OCI-LY3 (cell line): ENCODE results near the gene CACNA2D3.

ENCODE experiments used
- CTCF ChIP-seq: fragments of 200-600, 300-600 bp; sonication (generic); IDR thresholded peaks from 2 replicates; pipeline ENCODE4 v1.5.1; 2014; ENCODE audit warnings: antibody characterized with exemption, low read length, low read depth
- EZH2phosphoT487 ChIP-seq: fragments of 200-600 bp; shearing (Covaris generic); IDR thresholded peaks from 2 replicates; pipeline ENCODE4 v1.6.1; 2018; ENCODE audit warnings: antibody characterized with exemption, mixed run types, low read depth

- TF ChIP-seq CTCF (no peak), EZH2phosphoT487 (no peak)
These were observed 795.5 kb downstream of the CACNA2D3 start for GRCh38 chr3:54917862-54918261.
